Keratinocyte (primary cell): ENCODE results near the gene PGRMC2. TPM values are rescaled to one million over a fixed set of nuclear protein-coding genes. Genes with fewer than 3 reads are reported as not detected.

Source experiments
- DNase-seq: peaks from one replicate; pipeline ENCODE4 v3.0.0-alpha.2; 2011; ENCODE audit warnings: low read depth, missing footprints, low spot score
- FAIRE-seq: peaks from 2 replicates; lab custom pipeline; 2011; peaks lifted over from hg19 to GRCh38; lab: Jason Lieb, UNC
- H2AFZ ChIP-seq: 2 replicates; pipeline ENCODE4 v1.6.0; 2012; ENCODE audit warnings: low read length, control low read depth, inconsistent platforms; ENCODE audit not compliant: control insufficient read depth
- H3K27ac ChIP-seq: 2 replicates; pipeline ENCODE4 v1.5.1; 2011; ENCODE audit warnings: low read length; ENCODE audit not compliant: control insufficient read depth, insufficient read depth
- H3K27me3 ChIP-seq: 3 replicates; pipeline ENCODE4 v1.6.0; 2011; ENCODE audit warnings: low read length; ENCODE audit not compliant: control insufficient read depth, insufficient read depth; ENCODE audit errors: extremely low read depth
- H3K36me3 ChIP-seq, 2 experiments: 2 replicates in 1 of 2; 3 replicates in 1 of 2; pipeline ENCODE4 v1.5.1; 2011; ENCODE audit warnings: low read length in 2 of 2, mild to moderate bottlenecking in 1 of 2; ENCODE audit not compliant: control insufficient read depth in 2 of 2, insufficient read depth in 2 of 2; ENCODE audit errors: extremely low read depth in 1 of 2
- H3K4me1 ChIP-seq: 3 replicates; pipeline ENCODE4 v1.5.1; 2011; ENCODE audit warnings: low read length; ENCODE audit not compliant: control insufficient read depth, insufficient read depth; ENCODE audit errors: extremely low read depth
- H3K4me2 ChIP-seq: 3 replicates; pipeline ENCODE4 v1.6.0; 2011; ENCODE audit warnings: low read depth, low read length; ENCODE audit not compliant: control insufficient read depth, insufficient read depth; ENCODE audit errors: extremely low read depth
- H3K4me3 ChIP-seq, 3 experiments: fragments of 200-600 bp in 1 of 3; sonication (generic) in 1 of 3; 2 replicates in 2 of 3; 3 replicates in 1 of 3; pipeline ENCODE4 v1.5.1; 2011 to 2016; ENCODE audit warnings: low read length in 3 of 3, mild to moderate bottlenecking in 3 of 3, control low read depth in 2 of 3, inconsistent platforms in 1 of 3, low read depth in 1 of 3, mixed read lengths in 1 of 3, mixed run types in 1 of 3, moderate library complexity in 1 of 3; ENCODE audit not compliant: control insufficient read depth in 2 of 3, insufficient read depth in 2 of 3; ENCODE audit errors: extremely low read depth in 1 of 3
- H3K79me2 ChIP-seq: 2 replicates; pipeline ENCODE4 v1.6.0; 2012; ENCODE audit warnings: low read length; ENCODE audit not compliant: control insufficient read depth, insufficient read depth
- H3K9ac ChIP-seq: 3 replicates; pipeline ENCODE4 v1.6.0; 2011; ENCODE audit warnings: low read length; ENCODE audit not compliant: control insufficient read depth, insufficient read depth; ENCODE audit errors: extremely low read depth
- H3K9me1 ChIP-seq: 3 replicates; pipeline ENCODE4 v1.6.0; 2011; ENCODE audit warnings: low read length; ENCODE audit not compliant: control insufficient read depth, insufficient read depth; ENCODE audit errors: extremely low read depth
- H3K9me3 ChIP-seq: 2 replicates; pipeline ENCODE4 v1.5.1; 2012; ENCODE audit warnings: low read depth, low read length; ENCODE audit not compliant: control insufficient read depth
- H4K20me1 ChIP-seq: 3 replicates; pipeline ENCODE4 v1.6.0; 2011; ENCODE audit warnings: low read length; ENCODE audit not compliant: control insufficient read depth, insufficient read depth; ENCODE audit errors: extremely low read depth
- EZH2 ChIP-seq: IDR thresholded peaks from one replicate; pipeline ENCODE4 v1.6.1; 2012; ENCODE audit warnings: inconsistent platforms, mild to moderate bottlenecking, low read length, moderate library complexity
- dilution Hi-C: fragments of 300-500 bp; cut with MboI; formaldehyde crosslinking; loops from one replicate; pipeline ENCODE4 v1.7.0; 2020; ENCODE audit warnings: low sequenced_read_pairs; ENCODE audit not compliant: extremely low pct_ligation_motif_present
- polyA plus RNA-seq, 5 experiments: library from polyadenylated mRNA; depleted of rRNA in 3 of 5; stranded (reverse) in 3 of 5; stranded (forward) in 1 of 5; unstranded in 1 of 5; fragments of >200 nt; gene quantifications; 1 replicate in 1 of 5; 2 replicates in 3 of 5; 3 replicates in 1 of 5; pipeline versions ENCODE4 v1.2.1 to v1.2.3, GENCODE V29; 2011 to 2012; ENCODE audit warnings: missing spikeins in 2 of 5, low read depth in 1 of 5, low replicate concordance in 1 of 5
- TF ChIP-seq, protein P1 (sequence below), 3 experiments: IDR thresholded peaks in 1 of 3; conservative IDR thresholded peaks in 1 of 3; optimal IDR thresholded peaks in 1 of 3; 2 replicates in 2 of 3; 3 replicates in 1 of 3; pipeline versions ENCODE3 to v1.5.1; 2011; ENCODE audit warnings: low read length in 3 of 3, mild to moderate bottlenecking in 3 of 3, moderate library complexity in 2 of 3, control low read depth in 1 of 3, inconsistent platforms in 1 of 3; ENCODE audit not compliant: insufficient read depth in 2 of 3; ENCODE audit errors: extremely low read depth in 1 of 3

Gene PGRMC2
- polyA plus RNA-seq, 1 donor (not counting 4 experiments of a cell fraction or from before 2014, with no cell fraction given), result 26.7 TPM

DNA sequence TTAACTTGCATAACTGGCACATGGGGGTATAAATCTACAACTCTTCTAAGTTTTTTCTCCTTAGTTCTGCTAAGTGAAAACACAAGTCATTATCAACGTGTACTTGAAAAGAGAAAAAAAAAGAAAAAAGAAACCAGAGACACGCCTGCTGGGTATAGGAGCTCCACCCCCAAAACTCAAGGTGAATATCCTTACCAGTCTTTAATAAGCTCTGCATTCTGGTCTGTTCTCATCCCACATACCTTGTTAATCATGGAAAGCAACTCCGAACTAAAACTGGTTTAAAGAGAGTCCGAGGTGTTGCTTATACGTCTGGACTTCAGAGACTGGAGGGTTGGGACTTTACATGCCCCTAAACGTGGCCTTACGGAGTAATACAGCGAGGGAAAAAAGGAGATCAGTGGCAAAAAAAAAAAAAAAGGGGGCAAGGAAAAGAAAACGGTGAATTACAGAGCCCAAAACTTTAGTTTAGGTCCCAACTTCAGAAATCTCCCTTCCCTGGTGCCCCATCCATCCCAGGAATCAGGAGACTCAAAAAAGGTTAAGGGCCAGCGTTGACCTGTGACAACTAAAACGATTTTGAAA lies 1.0 kb downstream of the PGRMC2 start:
- dilution Hi-C loops, result no loop called here
- H3K9me3 ChIP-seq, result no peaks in the 10 kb centered on the region
- no peaks in the 10 kb centered on the region for H3K27me3 ChIP-seq
- H3K36me3 ChIP-seq, result no peaks in the 10 kb centered on the region
- no peaks in the 10 kb centered on the region for H4K20me1 ChIP-seq
- DNase-seq, result no peak
- H3K9me1 ChIP-seq, result no peaks in the 10 kb centered on the region
- TF ChIP-seq EZH2, result no peak
- TF ChIP-seq, protein P1, sequence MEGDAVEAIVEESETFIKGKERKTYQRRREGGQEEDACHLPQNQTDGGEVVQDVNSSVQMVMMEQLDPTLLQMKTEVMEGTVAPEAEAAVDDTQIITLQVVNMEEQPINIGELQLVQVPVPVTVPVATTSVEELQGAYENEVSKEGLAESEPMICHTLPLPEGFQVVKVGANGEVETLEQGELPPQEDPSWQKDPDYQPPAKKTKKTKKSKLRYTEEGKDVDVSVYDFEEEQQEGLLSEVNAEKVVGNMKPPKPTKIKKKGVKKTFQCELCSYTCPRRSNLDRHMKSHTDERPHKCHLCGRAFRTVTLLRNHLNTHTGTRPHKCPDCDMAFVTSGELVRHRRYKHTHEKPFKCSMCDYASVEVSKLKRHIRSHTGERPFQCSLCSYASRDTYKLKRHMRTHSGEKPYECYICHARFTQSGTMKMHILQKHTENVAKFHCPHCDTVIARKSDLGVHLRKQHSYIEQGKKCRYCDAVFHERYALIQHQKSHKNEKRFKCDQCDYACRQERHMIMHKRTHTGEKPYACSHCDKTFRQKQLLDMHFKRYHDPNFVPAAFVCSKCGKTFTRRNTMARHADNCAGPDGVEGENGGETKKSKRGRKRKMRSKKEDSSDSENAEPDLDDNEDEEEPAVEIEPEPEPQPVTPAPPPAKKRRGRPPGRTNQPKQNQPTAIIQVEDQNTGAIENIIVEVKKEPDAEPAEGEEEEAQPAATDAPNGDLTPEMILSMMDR (optimal IDR thresholded peaks at IDR 0.05 in 1 of 3, IDR thresholded peaks at IDR 0.05 in 1 of 3, conservative IDR thresholded peaks at IDR 0.05 in 1 of 3; ENCODE audit: extremely low read depth in 1 of 3, insufficient read depth in 2 of 3, low read length in 3 of 3), result no peak
- peak overlapping the region; percentile 71 for H2AFZ ChIP-seq
- peak overlapping the region; percentile 90 for H3K9ac ChIP-seq
- H3K79me2 ChIP-seq, result peaks cover 57% of the 10 kb centered on the region
- H3K4me2 ChIP-seq, result peak overlapping the region; percentile 83
- no peak for FAIRE-seq
- peak overlapping the region; percentile 89 for H3K27ac ChIP-seq
- peak overlapping the region; percentile 93 to 99 (median 94) for H3K4me3 ChIP-seq
- peaks cover 23% of the 10 kb centered on the region for H3K4me1 ChIP-seq

DNA sequence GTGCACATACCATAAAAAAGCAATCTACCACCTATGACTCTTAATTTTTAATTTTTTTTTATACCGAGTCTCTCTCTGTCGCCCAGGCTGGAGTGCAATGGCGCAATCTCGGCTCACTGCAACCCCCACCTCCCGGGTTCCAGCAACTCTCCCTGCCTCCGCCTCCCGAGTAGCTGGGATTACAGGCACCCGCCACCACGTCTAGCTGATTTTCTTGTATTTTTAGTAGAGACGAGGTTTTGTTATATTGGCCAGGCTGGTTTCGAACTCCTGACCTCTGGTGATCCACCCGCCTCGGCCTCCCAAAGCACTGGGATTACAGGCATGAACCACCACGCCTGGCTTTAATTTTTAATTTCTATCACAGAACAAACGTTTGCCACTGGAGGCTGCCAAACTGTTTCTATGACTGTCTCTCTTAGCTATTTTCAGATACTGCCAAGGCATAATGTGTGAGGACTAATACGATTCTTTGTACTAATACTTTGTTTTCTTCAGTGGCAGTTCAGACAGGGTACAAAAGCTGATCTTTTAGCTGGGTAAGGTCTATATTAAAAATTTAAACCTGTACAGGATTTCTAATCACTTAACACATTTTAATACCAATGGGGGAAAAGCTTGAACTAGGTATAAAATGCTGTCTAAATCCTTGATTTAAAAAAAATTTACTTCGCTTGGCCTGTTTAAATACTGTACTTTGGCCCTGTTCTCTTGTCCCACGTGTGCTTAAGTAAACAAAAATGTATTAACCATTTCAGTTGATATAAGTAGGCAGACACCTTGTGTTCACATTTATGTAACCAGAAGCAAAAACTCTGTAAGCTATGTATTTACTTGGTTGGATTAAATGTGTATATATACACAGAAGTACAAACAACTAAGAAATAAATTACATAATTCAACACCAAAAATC lies 2.3 kb downstream of the PGRMC2 start:
- no peak for TF ChIP-seq EZH2
- TF ChIP-seq, protein P1 (optimal IDR thresholded peaks at IDR 0.05 in 1 of 3, IDR thresholded peaks at IDR 0.05 in 1 of 3, conservative IDR thresholded peaks at IDR 0.05 in 1 of 3; ENCODE audit: extremely low read depth in 1 of 3, insufficient read depth in 2 of 3, low read length in 3 of 3), result no peak
- Histone ChIP-seq H3K27me3 (no peaks in the 10 kb centered on the region), H3K9me3 (no peaks in the 10 kb centered on the region), H3K36me3 (no peaks in the 10 kb centered on the region), H3K9me1 (no peaks in the 10 kb centered on the region), H2AFZ (no peak overlapping the region), H3K4me3 (peak overlapping the region; percentile 93 to 99 (median 94)), H3K4me2 (peak overlapping the region; percentile 83), H3K9ac (peak overlapping the region; percentile 90), H3K79me2 (peaks cover 69% of the 10 kb centered on the region), H3K27ac (peak overlapping the region; percentile 89), H3K4me1 (peaks cover 23% of the 10 kb centered on the region), H4K20me1 (no peaks in the 10 kb centered on the region)
- FAIRE-seq (peak; percentile 44), DNase-seq (no peak)
- dilution Hi-C loops, result no loop called here
